ENCODE measurements around the gene COL3A1.

- TF ChIP-seq, protein P1, sequence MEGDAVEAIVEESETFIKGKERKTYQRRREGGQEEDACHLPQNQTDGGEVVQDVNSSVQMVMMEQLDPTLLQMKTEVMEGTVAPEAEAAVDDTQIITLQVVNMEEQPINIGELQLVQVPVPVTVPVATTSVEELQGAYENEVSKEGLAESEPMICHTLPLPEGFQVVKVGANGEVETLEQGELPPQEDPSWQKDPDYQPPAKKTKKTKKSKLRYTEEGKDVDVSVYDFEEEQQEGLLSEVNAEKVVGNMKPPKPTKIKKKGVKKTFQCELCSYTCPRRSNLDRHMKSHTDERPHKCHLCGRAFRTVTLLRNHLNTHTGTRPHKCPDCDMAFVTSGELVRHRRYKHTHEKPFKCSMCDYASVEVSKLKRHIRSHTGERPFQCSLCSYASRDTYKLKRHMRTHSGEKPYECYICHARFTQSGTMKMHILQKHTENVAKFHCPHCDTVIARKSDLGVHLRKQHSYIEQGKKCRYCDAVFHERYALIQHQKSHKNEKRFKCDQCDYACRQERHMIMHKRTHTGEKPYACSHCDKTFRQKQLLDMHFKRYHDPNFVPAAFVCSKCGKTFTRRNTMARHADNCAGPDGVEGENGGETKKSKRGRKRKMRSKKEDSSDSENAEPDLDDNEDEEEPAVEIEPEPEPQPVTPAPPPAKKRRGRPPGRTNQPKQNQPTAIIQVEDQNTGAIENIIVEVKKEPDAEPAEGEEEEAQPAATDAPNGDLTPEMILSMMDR (IDR thresholded peaks at IDR 0.05) = no peak
- no peak for TF ChIP-seq POLR2A (IDR thresholded peaks at IDR 0.05)
Observed at GRCh38 chr2:188966079-188966571, 8.0 kb upstream of the COL3A1 start.
